GM19238 (cell line): Measurements from ENCODE around the gene GPX4.
A peak's percentile ranks its signal among the peaks of the same experiment; 100 is the strongest.

Experiments
- DNase-seq: peaks from one replicate; pipeline ENCODE4 v3.0.0; 2011; ENCODE audit warnings: low spot score; ENCODE audit not compliant: insufficient read length

GPX4 gene

DNA sequence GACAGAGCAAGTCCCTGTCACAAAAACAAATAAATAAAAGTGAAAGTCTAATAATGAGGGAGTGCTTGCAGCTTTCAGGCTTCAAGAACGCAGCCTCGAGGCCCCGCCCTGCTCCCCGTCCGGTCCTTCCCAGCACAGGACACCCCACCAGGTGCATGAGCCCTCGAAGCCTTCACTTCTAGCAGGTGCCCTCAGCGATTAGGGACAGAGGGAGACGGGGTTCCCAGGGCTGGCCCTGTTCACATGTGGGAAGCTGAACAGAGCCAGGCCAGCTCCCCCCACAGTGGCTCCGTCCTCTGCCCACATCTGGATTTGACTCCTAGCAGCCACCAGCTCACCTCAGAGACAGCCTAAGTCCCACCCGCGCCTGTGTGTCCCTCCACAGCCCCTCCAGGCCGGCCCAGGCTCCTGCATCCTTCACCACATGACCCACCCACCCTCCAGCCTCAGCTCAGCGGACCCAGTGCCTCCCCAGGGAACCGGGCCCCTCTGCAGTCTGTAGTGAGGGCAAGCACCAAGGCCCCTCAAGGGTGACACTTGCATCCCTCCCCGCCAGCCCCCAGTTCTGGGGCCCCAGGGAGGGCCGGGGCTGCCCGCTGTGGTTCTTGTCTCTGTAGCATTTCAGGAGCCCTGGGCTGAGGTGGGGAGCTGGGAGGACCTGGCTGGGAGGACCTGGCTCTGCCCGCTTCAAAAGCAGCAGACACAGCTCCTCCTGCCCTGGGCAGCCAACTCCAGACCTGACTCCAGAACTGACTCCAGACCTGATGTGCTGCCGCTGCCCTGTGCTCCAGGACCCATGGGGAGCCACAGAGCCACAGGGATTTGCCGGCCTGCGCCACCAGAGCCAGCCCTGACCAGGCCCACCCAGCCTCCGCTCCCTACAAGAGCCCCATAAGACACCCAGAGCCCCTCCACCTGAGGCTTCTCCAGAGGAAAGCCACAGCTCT, 27.2 kb downstream of the GPX4 start:
- no peak for DNase-seq

GRCh38 chr19:1131718-1132551, 28.1 kb downstream of the GPX4 start:
- DNase-seq = peak; percentile 92

- DNase-seq = no peak
These were observed 29.0 kb downstream of the GPX4 start for GRCh38 chr19:1132552-1133383.

GRCh38 chr19:1133471-1133929, 29.7 kb downstream of the GPX4 start:
- DNase-seq = peak; percentile 89

- no peak for DNase-seq
These were observed 30.6 kb downstream of the GPX4 start for GRCh38 chr19:1134431-1134830.

DNA sequence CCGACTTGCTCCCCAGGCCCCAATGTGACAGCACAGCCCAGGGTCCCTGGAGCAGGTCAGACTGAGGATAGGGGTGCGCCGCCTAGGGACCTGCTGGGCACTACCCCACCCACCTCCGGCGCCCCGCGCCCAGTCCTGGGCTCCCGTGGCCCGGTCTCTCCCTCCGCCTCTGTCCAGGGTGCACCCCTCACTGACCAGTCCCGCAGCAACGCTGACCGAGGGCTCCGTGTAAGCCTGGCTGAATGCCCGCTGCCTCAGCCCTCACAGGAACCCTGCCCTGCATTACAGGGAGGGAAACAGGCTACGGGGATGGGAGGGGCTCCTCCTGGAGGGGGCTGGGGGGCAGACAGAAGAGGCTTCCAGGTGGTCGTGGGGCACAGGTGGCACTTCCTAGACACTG, 31.7 kb downstream of the GPX4 start:
- DNase-seq = no peak

DNA sequence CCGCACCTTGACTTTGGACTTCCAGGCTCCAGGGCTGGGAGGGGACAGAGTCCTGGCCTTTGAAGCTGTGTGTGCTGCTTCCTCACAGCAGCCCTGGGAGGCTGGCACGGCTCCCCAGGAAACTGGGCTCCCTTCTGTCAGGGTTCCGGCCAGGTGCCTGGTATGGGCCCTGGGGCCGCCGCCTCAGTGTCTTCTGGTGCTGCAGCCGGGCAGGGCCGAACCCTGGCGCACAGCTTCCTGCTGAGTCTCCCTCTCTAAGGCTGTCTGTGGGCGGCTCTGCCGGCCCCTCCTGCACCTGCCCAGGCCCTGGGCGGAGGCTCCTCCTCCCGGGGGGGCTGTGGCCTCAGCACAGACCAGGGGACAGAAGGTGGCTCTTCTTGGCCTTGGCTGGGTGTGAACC, 32.4 kb downstream of the GPX4 start:
- DNase-seq = no peak

- DNase-seq = no peak
These were observed 33.0 kb downstream of the GPX4 start for GRCh38 chr19:1136621-1137317.

DNA sequence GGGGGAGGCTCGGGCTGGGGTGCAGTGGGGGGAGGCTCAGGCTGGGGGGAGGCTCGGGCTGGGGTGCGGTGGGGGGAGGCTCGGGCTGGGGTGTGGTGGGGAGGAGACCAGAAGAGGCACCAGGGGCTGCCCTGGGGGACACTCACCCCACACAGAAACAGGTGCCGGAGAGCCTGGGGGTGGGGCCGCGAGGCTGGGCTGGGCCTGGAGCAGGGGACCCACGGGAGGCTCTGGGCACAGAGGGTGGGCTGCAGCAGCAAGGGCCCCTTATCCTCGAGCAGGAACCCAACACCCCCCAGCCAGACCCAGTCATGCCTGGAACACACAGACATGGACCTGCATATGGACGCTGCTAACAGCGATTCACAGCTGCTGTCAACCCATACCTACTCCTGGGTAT, 34.3 kb downstream of the GPX4 start:
- no peak for DNase-seq

DNA sequence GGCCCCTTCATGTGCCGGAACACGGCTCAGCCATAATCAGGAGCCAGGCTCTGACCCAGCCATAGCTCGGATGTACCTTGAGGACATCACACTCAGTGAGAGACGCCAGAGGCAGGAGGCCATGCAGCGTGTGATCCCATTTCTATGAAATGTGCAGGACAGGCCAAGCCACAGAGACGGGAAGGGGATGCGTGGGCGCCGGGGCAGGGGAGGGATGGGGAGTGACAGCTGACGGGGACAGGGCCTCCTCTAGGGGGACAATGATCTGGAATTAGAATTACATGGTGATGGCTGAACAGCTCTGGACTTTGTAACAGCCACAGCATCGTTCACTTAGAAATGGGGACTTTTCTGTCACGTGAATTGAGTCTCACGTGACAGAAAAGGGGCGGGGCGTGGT, 35.3 kb downstream of the GPX4 start:
- DNase-seq = no peak

GRCh38 chr19:1140272-1141027, 36.7 kb downstream of the GPX4 start:
- no peak for DNase-seq

DNA sequence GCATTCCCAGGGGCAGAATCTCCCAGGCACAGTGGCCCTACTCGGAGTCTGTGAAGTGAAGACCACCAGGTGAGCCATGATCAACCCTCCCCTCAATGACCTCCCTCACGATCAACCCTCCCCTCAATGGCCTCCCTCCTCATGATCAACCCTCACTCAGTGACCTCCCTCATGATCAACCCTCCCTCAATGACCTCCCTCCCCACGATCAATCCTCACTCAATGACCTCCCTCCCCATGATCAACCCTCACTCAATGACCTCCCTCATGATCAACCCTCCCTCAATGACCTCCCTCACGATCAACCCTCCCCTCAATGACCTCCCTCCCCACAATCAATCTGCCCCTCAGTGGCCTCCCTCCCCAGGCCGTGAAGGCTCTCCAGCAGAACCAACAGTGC, 38.1 kb downstream of the GPX4 start:
- no peak for DNase-seq

DNA sequence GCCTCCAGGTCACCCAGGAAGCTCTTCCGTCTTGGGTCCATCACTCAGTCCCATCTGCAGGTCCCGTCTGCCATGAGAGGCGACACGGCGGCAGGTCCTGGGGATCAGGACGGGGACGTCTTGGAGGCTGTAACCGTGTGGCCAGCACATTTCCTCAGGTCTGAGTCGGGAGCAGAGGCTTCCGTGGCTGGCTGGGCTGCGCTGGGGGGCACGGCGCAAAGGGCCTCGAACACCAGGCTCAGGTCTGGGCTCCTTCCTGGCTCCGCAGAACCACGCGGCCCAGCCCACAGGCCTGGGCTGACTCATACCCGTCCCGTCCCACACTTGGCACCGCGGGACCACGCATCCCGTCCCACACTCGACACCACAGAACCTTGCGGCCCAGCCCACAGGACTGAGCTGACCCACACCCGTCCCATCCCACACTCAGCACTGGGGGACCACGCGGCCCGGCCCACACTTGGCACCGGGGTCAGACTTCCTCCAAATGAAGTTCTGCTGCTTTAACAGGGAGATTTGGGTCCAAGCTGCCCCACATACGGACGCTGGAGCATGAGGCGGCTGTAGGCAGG, 40.1 kb downstream of the GPX4 start:
- DNase-seq = no peak

GRCh38 chr19:1144741-1145140, 40.9 kb downstream of the GPX4 start:
- DNase-seq = no peak

DNA sequence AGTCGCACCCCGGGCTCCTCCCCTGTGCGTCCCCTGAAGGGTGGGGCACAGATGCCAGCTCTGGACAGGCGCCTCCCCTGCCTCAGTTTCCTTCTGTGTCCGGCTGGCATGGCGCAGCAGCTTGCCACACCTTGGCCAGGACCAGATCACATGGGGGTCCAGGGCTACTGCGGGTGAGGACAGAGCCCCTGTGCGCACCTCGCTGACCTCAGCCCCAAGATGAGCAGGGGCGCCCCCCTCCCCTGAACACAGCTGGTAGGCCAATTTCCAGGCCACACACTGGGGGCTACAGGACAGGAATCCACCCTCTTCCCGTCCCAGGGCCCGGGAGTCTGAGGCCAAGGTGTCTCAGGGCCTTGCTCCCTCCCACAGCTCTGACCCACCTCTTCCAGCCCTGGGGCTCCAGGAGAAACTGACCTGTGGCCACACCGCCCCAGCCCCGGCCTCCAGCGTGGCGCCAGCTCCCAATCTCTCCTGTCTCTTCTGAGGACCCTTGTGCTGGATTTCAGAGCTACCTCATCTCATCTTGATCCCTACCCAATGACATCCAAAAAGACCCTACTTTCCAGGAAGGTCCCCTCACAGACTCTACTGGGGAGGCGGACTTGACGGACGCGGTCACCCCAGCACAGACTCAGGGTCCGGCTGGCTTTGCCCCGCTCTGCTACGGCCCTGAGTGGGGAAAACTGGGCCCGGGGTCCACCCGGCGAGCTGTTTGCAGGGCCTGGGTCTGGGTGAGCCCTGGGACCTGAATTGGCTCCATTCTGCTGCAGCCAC, 42.0 kb downstream of the GPX4 start:
- DNase-seq = no peak

DNA sequence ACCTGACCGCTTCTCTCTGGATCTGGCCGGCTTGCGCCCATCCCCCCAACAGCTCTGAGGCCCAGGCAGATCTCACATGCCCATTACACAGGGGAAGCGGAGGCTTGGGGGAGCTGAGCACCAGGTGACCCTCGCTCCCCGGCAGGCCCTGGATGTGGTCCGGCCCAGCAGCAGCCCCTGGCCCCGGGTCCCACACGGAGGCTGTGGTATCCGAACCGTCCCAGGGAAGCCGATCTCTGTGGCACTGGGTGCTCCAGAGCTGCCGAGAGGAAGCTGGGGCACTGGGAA, 42.6 kb downstream of the GPX4 start:
- DNase-seq = no peak

DNA sequence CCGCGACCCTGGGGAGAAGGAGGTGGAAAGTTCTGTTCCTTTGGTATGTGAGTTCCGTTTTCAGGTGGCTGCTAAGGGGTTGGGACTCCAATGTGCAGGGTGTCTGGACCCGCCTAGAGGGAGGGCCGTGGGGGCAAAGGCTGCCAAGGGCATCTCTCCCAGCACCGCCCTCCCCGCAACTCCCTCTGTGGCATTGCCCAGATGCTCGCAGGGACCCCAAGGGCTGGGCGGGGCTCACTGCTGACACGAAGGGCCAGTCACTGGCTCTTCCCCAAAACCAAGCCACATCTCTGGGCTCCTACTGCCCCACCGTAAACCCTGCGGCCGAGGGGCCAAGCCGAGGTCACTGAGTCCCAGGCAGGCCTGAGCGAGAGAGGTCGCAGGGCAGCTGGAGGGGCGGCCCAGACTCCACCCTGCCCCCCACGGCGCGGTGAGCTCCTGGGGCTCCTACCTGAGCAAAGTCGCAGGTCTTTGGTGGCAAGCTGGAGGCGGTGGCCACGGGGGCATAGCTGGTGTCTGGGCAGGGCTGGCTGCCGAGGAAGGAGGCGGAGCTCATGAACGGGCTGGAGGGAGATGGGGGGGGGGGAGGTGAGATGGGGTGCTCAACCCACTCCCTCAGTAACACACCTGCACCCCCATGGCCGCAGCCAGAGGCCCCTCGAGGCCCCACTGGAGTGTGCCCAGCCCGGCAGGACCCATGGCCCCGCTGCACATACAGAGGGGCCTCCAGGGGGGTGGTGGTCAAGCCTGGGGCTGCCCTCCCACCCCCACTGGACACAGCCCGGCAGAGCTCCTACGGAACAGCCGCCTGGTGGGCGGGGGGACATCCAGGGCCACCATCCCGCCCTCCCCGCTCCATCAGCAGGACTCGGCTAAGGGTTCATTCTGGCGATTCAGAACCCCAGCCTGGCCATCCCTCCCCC, 43.3 kb downstream of the GPX4 start:
- DNase-seq = no peak

- no peak for DNase-seq
These were observed 44.2 kb downstream of the GPX4 start for GRCh38 chr19:1147934-1148549.
